Transverse colon (tissue), 4 donors: ENCODE data around the gene TNFRSF18. TPM values are rescaled to one million over a fixed set of nuclear protein-coding genes. Genes with fewer than 3 reads are reported as not detected.

Experiments
- DNase-seq: peaks from one replicate; pipeline ENCODE4 v3.0.0-alpha.2; 2019
- H3K27ac ChIP-seq, 4 donors: fragments of 200-600 bp; sonication (generic); 2 replicates each; pipeline ENCODE4 v1.5.1; 2016 to 2018; ENCODE audit warnings: inconsistent platforms in 4 of 4
- H3K27me3 ChIP-seq: fragments of 200-600 bp; sonication (generic); 2 replicates; pipeline ENCODE4 v1.5.1; 2017; ENCODE audit warnings: inconsistent platforms
- H3K36me3 ChIP-seq, 4 donors: fragments of 200-600 bp; sonication (generic); 2 replicates each; pipeline ENCODE4 v1.5.1; 2017 to 2019; ENCODE audit warnings: inconsistent platforms in 4 of 4
- H3K4me1 ChIP-seq, 4 donors: fragments of 200-600 bp; sonication (generic); 2 replicates each; pipeline ENCODE4 v1.5.1; 2017 to 2020; ENCODE audit warnings: inconsistent platforms in 4 of 4
- H3K4me3 ChIP-seq, 4 donors: fragments of 200-600 bp; sonication (generic); 1 replicate in 1 of 4; 2 replicates in 3 of 4; pipeline versions ENCODE4 v1.5.1 to v1.6.1; 2017 to 2019; ENCODE audit warnings: inconsistent platforms in 4 of 4
- H3K9me3 ChIP-seq, 2 donors: fragments of 200-600 bp; sonication (generic); 2 replicates each; pipeline ENCODE4 v1.5.1; 2017 to 2019; ENCODE audit warnings: inconsistent platforms in 2 of 2
- EP300 ChIP-seq: sonication (generic); formaldehyde crosslinking; IDR thresholded peaks from one replicate; pipeline ENCODE4 v1.6.1; 2017; ENCODE audit warnings: antibody characterized with exemption, low read depth
- POLR2A ChIP-seq: fragments of 450-650 bp; IDR thresholded peaks from one replicate; pipeline ENCODE4 v1.6.1; 2016; ENCODE audit warnings: antibody characterized with exemption, mild to moderate bottlenecking, moderate library complexity
- POLR2AphosphoS5 ChIP-seq, 3 donors: sonication (generic); formaldehyde crosslinking; IDR thresholded peaks; one replicate each; pipeline ENCODE4 v1.6.1; 2016; ENCODE audit warnings: antibody characterized with exemption in 3 of 3
- WGBS, 2 donors: methylation state at CpG; one replicate each; pipeline ENCODE4 v1.1.5; 2018; ENCODE audit warnings: low coverage in 1 of 2; 5-methylcytosine and 5-hydroxymethylcytosine counted together
- in situ Hi-C, 4 donors: fragments of 200-750 bp; cut with MboI; loops; one replicate each; pipeline versions ENCODE4 v1.15.0 to v1.15.1; 2017; ENCODE audit warnings: low sequenced_read_pairs in 3 of 4, low pct_ligation_motif_present in 1 of 4, low pct_unique_long_range_greater_than_20kb in 1 of 4
- intact Hi-C: fragments of 100-400 bp; cut with DNase I; formaldehyde crosslinking; loops from one replicate; pipeline ENCODE4 v1.15.1; 2023; ENCODE audit warnings: low total_unique reads
- total RNA-seq, 4 donors: library from RNA; depleted of rRNA; stranded (reverse); fragments of >200 nt; gene quantifications; one replicate each; pipeline ENCODE4 v1.1.0, GENCODE V29; 2016
- TF ChIP-seq, protein P1 (sequence below), 5 experiments: fragments of 200-600 bp in 3 of 5; fragments of 450-650 bp in 2 of 5; sonication (generic) in 3 of 5; IDR thresholded peaks; 1 replicate in 2 of 5; 2 replicates in 3 of 5; pipeline ENCODE4 v1.5.1; 2016 to 2017; ENCODE audit warnings: antibody characterized with exemption in 5 of 5, inconsistent platforms in 3 of 5, mild to moderate bottlenecking in 2 of 5, moderate library complexity in 1 of 5

TNFRSF18 gene
- total RNA-seq, 4 donors from 2014 or later = 3.3 to 7.9 TPM; not detected in 2

- TF ChIP-seq POLR2A = no peak
- TF ChIP-seq POLR2AphosphoS5 (IDR thresholded peaks at IDR 0.05) = no peak
- TF ChIP-seq, protein P1, sequence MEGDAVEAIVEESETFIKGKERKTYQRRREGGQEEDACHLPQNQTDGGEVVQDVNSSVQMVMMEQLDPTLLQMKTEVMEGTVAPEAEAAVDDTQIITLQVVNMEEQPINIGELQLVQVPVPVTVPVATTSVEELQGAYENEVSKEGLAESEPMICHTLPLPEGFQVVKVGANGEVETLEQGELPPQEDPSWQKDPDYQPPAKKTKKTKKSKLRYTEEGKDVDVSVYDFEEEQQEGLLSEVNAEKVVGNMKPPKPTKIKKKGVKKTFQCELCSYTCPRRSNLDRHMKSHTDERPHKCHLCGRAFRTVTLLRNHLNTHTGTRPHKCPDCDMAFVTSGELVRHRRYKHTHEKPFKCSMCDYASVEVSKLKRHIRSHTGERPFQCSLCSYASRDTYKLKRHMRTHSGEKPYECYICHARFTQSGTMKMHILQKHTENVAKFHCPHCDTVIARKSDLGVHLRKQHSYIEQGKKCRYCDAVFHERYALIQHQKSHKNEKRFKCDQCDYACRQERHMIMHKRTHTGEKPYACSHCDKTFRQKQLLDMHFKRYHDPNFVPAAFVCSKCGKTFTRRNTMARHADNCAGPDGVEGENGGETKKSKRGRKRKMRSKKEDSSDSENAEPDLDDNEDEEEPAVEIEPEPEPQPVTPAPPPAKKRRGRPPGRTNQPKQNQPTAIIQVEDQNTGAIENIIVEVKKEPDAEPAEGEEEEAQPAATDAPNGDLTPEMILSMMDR (IDR thresholded peaks at IDR 0.05) = no peak
- TF ChIP-seq EP300 = no peak
- 94 to 95% methylated on average over 4 to 35 of the region's 36 CpGs for WGBS, 2 donors
Observed at GRCh38 chr1:1218524-1219200, 12.3 kb upstream of the TNFRSF18 start.

DNA sequence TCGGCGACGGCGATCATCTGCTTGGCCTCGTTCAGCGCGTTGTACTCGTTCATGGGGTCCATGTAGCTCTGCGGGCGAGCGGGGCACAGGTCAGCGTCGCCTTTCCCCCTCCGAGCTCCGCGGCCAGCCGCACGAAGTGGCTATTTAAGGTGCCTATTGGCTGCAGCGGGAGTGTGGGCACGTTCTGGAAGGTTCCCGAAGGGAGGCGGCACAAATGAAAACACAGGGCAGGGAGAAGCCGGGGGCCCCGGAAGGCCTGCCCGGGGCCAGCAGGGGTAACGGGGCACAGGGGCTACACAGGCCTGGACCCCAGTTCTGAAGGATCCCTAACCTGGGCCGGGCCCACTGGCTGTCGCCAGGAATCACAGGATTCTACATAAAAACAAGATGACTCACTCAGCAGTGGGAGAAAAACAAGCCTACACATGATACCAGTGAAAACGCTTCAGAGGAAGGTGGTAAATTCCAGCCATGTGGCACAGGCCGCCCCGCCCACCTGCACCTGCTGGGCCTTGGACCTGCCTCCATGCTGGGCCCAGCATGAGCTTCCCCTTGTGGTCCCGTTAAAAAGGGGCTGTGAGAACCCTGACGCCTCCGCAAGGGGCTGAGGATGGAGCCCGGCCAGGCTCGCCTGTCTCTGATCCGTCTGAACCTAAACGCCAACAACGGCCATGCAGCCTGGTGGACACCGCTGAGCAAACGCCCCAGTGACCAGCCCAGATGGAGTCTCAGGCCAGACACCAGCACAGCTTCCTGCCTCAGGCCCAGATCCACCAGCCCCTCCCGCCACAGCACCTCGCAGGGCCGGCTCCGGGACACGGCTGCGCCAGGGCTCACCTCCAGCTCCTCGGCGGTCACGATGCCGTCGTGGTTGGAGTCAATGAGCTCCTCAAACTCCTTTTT is 11.5 kb upstream of the TNFRSF18 start:
- H3K27me3 ChIP-seq = peaks cover 4% of the 10 kb centered on the region
- no peaks in the 10 kb centered on the region for H3K9me3 ChIP-seq
- DNase-seq = no peak
- in situ Hi-C loops = no loop called here
- H3K27ac ChIP-seq = no peak overlapping the region
- no peak for TF ChIP-seq POLR2AphosphoS5 (IDR thresholded peaks at IDR 0.05)
- TF ChIP-seq POLR2A = no peak
- TF ChIP-seq EP300 = no peak
- TF ChIP-seq, protein P1 (IDR thresholded peaks at IDR 0.05) = no peak
- peaks cover 0 to 43% (median 13%) of the 10 kb centered on the region in 4 donors for H3K36me3 ChIP-seq
- WGBS, 2 donors = 85 to 88% methylated on average over 13 to 52 of the region's 52 CpGs
- intact Hi-C loops = no loop called here
- H3K4me1 ChIP-seq = peaks cover 0 to 21% (median 8%) of the 10 kb centered on the region in 4 donors
- no peak overlapping the region for H3K4me3 ChIP-seq

More at GRCh38 chr1:1218524-1219200, 12.3 kb upstream of the TNFRSF18 start:
- Histone ChIP-seq H3K4me3 (no peak overlapping the region), H3K27ac (no peak overlapping the region), H3K9me3 (no peaks in the 10 kb centered on the region), H3K4me1 (peaks cover 0 to 14% (median 7%) of the 10 kb centered on the region in 4 donors), H3K36me3 (peaks cover 0 to 50% (median 13%) of the 10 kb centered on the region in 4 donors), H3K27me3 (no peaks in the 10 kb centered on the region)
- intact Hi-C loops (no loop called here), in situ Hi-C loops (no loop called here)
- DNase-seq = no peak

DNA sequence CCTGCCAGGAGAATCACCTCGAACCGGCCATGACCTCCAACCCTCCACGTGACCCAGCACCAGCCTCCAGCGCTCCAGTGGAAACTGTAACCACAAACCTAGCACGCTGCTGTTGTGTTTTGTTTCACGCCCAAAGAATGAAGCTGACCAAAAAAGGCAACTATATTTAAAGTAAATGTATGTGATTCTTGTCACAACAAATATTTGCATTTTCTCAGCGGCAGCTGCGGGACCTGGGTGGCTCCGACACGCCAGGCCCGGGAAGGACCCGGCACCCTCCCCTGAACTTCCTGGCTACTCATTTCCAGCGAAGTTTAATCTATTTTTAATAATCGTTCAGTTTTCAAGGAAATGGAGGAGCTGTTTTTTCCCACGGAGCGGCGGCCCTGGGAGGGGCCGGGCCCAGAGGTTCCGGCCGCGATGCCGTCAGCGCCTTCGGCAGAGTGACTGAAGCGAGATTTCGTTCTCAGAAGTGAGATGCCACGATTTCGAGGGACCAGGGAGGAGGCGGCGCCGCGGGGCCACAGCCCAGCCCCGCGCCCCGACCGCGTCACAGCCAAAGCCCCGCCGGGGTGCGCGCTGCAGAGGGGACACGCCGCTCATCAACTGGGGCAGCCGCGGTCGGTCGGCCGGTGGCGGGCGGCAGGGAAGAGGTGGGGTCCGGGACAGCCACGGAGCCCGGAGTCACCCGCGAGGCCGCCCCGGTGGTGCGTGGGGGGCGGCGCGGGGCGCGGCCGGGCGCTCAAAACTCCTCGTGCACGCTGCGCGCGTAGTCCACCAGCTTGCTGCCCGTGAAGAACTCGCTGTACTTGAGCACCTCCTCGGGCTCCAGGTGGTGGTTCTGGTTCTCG is 10.6 kb upstream of the TNFRSF18 start:
- peaks cover 4% of the 10 kb centered on the region for H3K27me3 ChIP-seq
- peaks cover 0 to 21% (median 6%) of the 10 kb centered on the region in 4 donors for H3K4me1 ChIP-seq
- H3K4me3 ChIP-seq = no peak overlapping the region
- intact Hi-C loops = no loop called here
- no peak for DNase-seq
- WGBS, 2 donors = 87 to 91% methylated on average over 9 to 62 of the region's 74 CpGs
- H3K9me3 ChIP-seq = no peaks in the 10 kb centered on the region
- TF ChIP-seq POLR2AphosphoS5 (IDR thresholded peaks at IDR 0.05) (no peak), EP300 (no peak), POLR2A (no peak)
- TF ChIP-seq, protein P1 (IDR thresholded peaks at IDR 0.05) = no peak
- H3K36me3 ChIP-seq = peaks cover 0 to 38% (median 13%) of the 10 kb centered on the region in 4 donors
- H3K27ac ChIP-seq = peak overlapping the region in 1 of 4 donors; percentile 34
- in situ Hi-C loops = no loop called here
